ENCODE results near the gene ZFYVE9. TPM values are rescaled to one million over a fixed set of nuclear protein-coding genes. Genes with fewer than 3 reads are reported as not detected.

Gene ZFYVE9
- total RNA-seq, 1 experiment from 2014 or later, result 14.2 TPM

DNA sequence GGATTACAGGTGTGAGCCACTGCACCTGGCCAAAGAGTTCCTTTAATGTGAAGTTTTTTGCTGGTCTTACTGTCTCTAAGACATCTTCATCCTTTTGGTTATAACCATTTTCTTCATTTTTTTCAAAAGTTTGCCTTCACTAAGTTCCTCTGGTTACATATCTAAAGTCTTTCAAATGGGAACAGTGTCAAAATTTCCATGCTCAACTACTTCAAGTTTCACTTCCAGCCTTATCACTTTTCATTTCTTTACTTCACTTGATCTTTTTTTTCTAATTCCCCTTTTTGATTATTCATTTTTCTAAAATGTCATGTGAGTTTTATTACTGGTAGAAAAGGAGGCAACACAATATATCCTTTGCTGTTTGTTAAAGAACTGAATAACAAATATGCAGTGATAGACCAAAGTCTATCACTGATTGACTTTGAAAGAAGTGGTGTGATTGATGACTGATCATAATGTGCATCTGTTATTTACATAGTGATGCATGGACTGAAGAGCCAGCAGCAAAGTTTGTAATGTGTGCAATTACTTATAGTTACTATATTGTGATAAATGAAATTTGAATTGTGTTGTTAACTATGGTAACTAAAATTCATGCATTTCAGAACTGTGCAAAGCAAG is 16.0 kb upstream of the ZFYVE9 start:
- ChIA-PET CTCF (interaction anchor here (2.2 kb wide), 2 partner anchors 171 to 223 kb away, joined by 13 to 14 read pairs; no protein-coding TSS in a partner anchor), RAD21 (ENCODE audit: low non-redundant PET in 1 of 2, low total read pairs in 2 of 2, uncharacterized antibody in 2 of 2, unreplicated experiment in 2 of 2) (interaction anchor here in 1 of 2 experiments (0.6 kb wide), 1 partner anchor 136 kb away, joined by 6 read pairs; no protein-coding TSS in a partner anchor), POLR2A (no interaction called here)
- BruUV-seq (replicated peaks), result no TSS peak
- no peak overlapping the region for H3K9ac ChIP-seq (ENCODE audit: low read length)
- no peak overlapping the region for H3K4me3 ChIP-seq (replicated peaks in 1 of 2; ENCODE audit: low read depth in 1 of 2, low read length in 2 of 2)
- no peaks in the 10 kb centered on the region for H3K36me3 ChIP-seq (ENCODE audit: control insufficient read depth in 1 of 2, insufficient read depth in 2 of 2, low read length in 2 of 2)
- H4K20me1 ChIP-seq (ENCODE audit: insufficient read depth), result no peaks in the 10 kb centered on the region
- no peak overlapping the region for H3K4me2 ChIP-seq (ENCODE audit: low read length)
- H3K27ac ChIP-seq (ENCODE audit: low read depth, low read length), result no peak overlapping the region
- H3K27me3 ChIP-seq (ENCODE audit: insufficient read depth, low read length), result no peaks in the 10 kb centered on the region
- H2AFZ ChIP-seq (ENCODE audit: low read depth, low read length, poor library complexity, severe bottlenecking), result no peak overlapping the region
- no peaks in the 10 kb centered on the region for H3K9me3 ChIP-seq (ENCODE audit: control insufficient read depth in 1 of 2, insufficient read depth in 1 of 2, low read depth in 1 of 2, low read length in 2 of 2)
- H3K4me1 ChIP-seq (ENCODE audit: control insufficient read depth in 1 of 2, insufficient read depth in 2 of 2, low read length in 2 of 2), result no peaks in the 10 kb centered on the region
- H3K79me2 ChIP-seq (ENCODE audit: insufficient read depth, low read length), result no peaks in the 10 kb centered on the region
- TF ChIP-seq ZNF274 (IDR thresholded peaks at IDR 0.05; ENCODE audit: low read depth, low read length) (no peak), SRF (IDR thresholded peaks at IDR 0.05; ENCODE audit: low read depth) (no peak), POLR2A (IDR thresholded peaks at IDR 0.05; ENCODE audit: borderline replicate concordance, extremely low read depth, insufficient read depth, insufficient read length) (no peak), EGR1 (IDR thresholded peaks at IDR 0.05; ENCODE audit: low read depth) (no peak), YY1 (IDR thresholded peaks at IDR 0.05; ENCODE audit: extremely low read depth, insufficient replicate concordance, low read depth, low read length) (no peak), POLR2AphosphoS5 (IDR thresholded peaks at IDR 0.05; ENCODE audit: low read depth, low read length) (no peak)
- TF ChIP-seq, protein P1, sequence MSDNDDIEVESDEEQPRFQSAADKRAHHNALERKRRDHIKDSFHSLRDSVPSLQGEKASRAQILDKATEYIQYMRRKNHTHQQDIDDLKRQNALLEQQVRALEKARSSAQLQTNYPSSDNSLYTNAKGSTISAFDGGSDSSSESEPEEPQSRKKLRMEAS (IDR thresholded peaks at IDR 0.05), result no peak
- no peaks in the 10 kb centered on the region for H3K9me2 ChIP-seq (ENCODE audit: insufficient read depth)
- DNase-seq (ENCODE audit: low read depth, low spot score) (no peak), ATAC-seq (no peak)
- intact Hi-C loops (cut with micrococcal nuclease), result loop anchor here (2.0 to 5.0 kb wide), 3 partner anchors 169 to 561 kb away; no protein-coding TSS in a partner anchor

Measured in HCT116 (cell line).